Neural crest cell (in vitro differentiated cells): ENCODE results near the gene CATSPERZ. TPM values are rescaled to one million over a fixed set of nuclear protein-coding genes. Genes with fewer than 3 reads are reported as not detected.
"Not testable (repeated sequence)": the region's sequence is repeated elsewhere in the genome, so short reads cannot be mapped to it uniquely, and the experiment has no call there.

Experiments
- DNase-seq: peaks from one replicate; pipeline ENCODE4 v3.0.0; 2021; ENCODE audit warnings: low read depth, mixed read lengths, low spot score
- H3K27ac Mint-ChIP-seq: one replicate; pipeline ENCODE4 v1.8.0; 2021; ENCODE audit warnings: mild to moderate bottlenecking, mixed read lengths; ENCODE audit not compliant: unreplicated experiment
- H3K27me3 Mint-ChIP-seq: 2 replicates; pipeline ENCODE4 v1.8.0; 2021; ENCODE audit warnings: low read depth, mild to moderate bottlenecking, mixed read lengths
- H3K36me3 Mint-ChIP-seq: 2 replicates; pipeline ENCODE4 v1.8.0; 2021; ENCODE audit warnings: low read depth, mild to moderate bottlenecking, mixed read lengths
- H3K4me1 Mint-ChIP-seq: 2 replicates; pipeline ENCODE4 v1.8.0; 2021; ENCODE audit warnings: mixed read lengths
- H3K4me3 Mint-ChIP-seq: one replicate; pipeline ENCODE4 v1.8.0; 2021; ENCODE audit warnings: mild to moderate bottlenecking, mixed read lengths
- H3K9me3 Mint-ChIP-seq: 2 replicates; pipeline ENCODE4 v1.8.0; 2021; ENCODE audit warnings: mixed read lengths
- total RNA-seq: library from RNA; stranded (reverse); gene quantifications from 2 replicates; pipeline ENCODE4 v1.2.1, GENCODE V29; 2021
- TF ChIP-seq, protein P1 (sequence below): fragments of 200-600 bp; sonication (generic); conservative IDR thresholded peaks from 2 replicates; pipeline ENCODE4 v1.5.0; 2021; ENCODE audit warnings: antibody characterized with exemption, mild to moderate bottlenecking

Gene CATSPERZ
- total RNA-seq, 1 donor from 2014 or later, result not detected

- no peaks in the 10 kb centered on the region for H3K9me3 Mint-ChIP-seq
- DNase-seq, result peak; percentile 60
- peak overlapping the region; percentile 98 for H3K4me3 Mint-ChIP-seq
- peaks cover 25% of the 10 kb centered on the region for H3K4me1 Mint-ChIP-seq
- peaks cover 31% of the 10 kb centered on the region for H3K27me3 Mint-ChIP-seq
- peak overlapping the region; percentile 96 for H3K27ac Mint-ChIP-seq
- no peaks in the 10 kb centered on the region for H3K36me3 Mint-ChIP-seq
- TF ChIP-seq, protein P1, sequence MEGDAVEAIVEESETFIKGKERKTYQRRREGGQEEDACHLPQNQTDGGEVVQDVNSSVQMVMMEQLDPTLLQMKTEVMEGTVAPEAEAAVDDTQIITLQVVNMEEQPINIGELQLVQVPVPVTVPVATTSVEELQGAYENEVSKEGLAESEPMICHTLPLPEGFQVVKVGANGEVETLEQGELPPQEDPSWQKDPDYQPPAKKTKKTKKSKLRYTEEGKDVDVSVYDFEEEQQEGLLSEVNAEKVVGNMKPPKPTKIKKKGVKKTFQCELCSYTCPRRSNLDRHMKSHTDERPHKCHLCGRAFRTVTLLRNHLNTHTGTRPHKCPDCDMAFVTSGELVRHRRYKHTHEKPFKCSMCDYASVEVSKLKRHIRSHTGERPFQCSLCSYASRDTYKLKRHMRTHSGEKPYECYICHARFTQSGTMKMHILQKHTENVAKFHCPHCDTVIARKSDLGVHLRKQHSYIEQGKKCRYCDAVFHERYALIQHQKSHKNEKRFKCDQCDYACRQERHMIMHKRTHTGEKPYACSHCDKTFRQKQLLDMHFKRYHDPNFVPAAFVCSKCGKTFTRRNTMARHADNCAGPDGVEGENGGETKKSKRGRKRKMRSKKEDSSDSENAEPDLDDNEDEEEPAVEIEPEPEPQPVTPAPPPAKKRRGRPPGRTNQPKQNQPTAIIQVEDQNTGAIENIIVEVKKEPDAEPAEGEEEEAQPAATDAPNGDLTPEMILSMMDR, result peak; percentile 55
Observed at GRCh38 chr11:64305691-64306562, 5.8 kb downstream of the CATSPERZ start.

DNA sequence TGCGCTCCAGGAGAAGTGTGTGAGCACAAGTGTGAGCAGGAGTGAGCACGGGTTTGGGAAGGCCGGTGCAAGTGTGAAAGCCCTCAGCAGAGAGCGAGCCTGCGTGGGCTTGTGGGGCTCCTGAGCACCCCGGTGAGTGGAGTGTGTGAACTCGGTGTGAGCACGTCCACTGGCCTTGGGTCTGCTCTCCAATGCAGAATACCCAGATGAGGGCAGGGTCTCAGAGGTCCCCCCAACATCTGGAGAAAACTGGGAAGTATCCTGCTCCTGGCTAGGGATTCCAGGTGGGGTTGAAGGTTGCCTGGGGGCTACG is 6.4 kb downstream of the CATSPERZ start:
- Mint-ChIP-seq H3K27ac (peak overlapping the region; percentile 96), H3K4me3 (peak overlapping the region; percentile 98), H3K4me1 (peaks cover 26% of the 10 kb centered on the region), H3K9me3 (no peaks in the 10 kb centered on the region), H3K27me3 (peaks cover 25% of the 10 kb centered on the region), H3K36me3 (no peaks in the 10 kb centered on the region)
- no peak for DNase-seq
- TF ChIP-seq, protein P1, result no peak

DNA sequence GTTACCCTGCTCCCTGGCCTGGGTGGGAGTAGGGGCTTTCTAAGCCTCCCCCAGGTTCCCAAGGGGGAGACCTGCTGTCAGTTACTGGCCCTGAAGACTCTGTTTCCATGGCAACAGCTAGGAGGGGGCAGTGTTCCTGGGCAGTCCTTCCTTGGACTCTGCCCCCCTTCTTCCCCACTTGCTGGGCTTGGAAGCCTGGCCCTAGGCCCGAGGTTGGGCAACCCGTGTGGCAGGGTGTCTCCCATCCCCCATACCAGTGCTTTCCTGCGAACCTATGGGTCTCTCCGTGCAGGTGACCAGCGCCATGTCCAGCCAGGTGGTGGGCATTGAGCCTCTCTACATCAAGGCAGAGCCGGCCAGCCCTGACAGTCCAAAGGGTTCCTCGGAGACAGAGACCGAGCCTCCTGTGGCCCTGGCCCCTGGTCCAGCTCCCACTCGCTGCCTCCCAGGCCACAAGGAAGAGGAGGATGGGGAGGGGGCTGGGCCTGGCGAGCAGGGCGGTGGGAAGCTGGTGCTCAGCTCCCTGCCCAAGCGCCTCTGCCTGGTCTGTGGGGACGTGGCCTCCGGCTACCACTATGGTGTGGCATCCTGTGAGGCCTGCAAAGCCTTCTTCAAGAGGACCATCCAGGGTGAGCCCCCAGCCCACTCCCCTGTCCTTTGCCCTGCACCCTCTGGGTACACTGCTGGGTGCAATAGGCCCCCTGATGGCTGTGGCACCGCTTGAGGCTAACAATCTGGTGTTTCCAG is 6.9 kb downstream of the CATSPERZ start:
- Mint-ChIP-seq H3K36me3 (no peaks in the 10 kb centered on the region), H3K4me3 (peak overlapping the region; percentile 98), H3K9me3 (no peaks in the 10 kb centered on the region), H3K27me3 (peaks cover 19% of the 10 kb centered on the region), H3K27ac (no peak overlapping the region), H3K4me1 (peaks cover 26% of the 10 kb centered on the region)
- TF ChIP-seq, protein P1, result no peak
- no peak for DNase-seq

GRCh38 chr11:64307795-64308194 is 7.6 kb downstream of the CATSPERZ start:
- not testable (repeated sequence) for DNase-seq, H3K9me3 Mint-ChIP-seq, H3K36me3 Mint-ChIP-seq, H3K27ac Mint-ChIP-seq
- Mint-ChIP-seq H3K27me3 (peaks cover 14% of the 10 kb centered on the region), H3K4me1 (peaks cover 26% of the 10 kb centered on the region), H3K4me3 (peak overlapping the region; percentile 32)

GRCh38 chr11:64312947-64313346 is 12.8 kb downstream of the CATSPERZ start:
- no peaks in the 10 kb centered on the region for H3K36me3 Mint-ChIP-seq
- TF ChIP-seq, protein P1, result no peak
- H3K4me1 Mint-ChIP-seq, result peaks cover 22% of the 10 kb centered on the region
- no peak for DNase-seq
- no peaks in the 10 kb centered on the region for H3K27me3 Mint-ChIP-seq
- peak overlapping the region; percentile 76 for H3K4me3 Mint-ChIP-seq
- no peaks in the 10 kb centered on the region for H3K9me3 Mint-ChIP-seq
- H3K27ac Mint-ChIP-seq, result no peak overlapping the region
